Upper lobe of left lung (tissue), 6 donors: Measurements from ENCODE around the gene AKAP10. TPM values are rescaled to one million over a fixed set of nuclear protein-coding genes. Genes with fewer than 3 reads are reported as not detected.
A peak's percentile ranks its signal among the peaks of the same experiment; 100 is the strongest.

Experiments used
- ATAC-seq, 2 donors: fragments of 200-7000 bp; cut with Tn5 transposase; one replicate each; pipeline ENCODE4 v1.9.1; 2022; ENCODE audit warnings: mild to moderate bottlenecking in 2 of 2, moderate library complexity in 2 of 2; ENCODE audit not compliant: low FRiP score in 2 of 2
- DNase-seq, 2 donors: peaks; one replicate each; pipeline ENCODE4 v3.0.0-alpha.2; 2019 to 2020
- H3K27ac ChIP-seq, 4 donors: fragments of 200-600 bp; sonication (generic); one replicate each; pipeline ENCODE4 v1.5.1; 2016 to 2019
- H3K27me3 ChIP-seq, 4 donors: fragments of 200-600 bp; sonication (generic); one replicate each; pipeline ENCODE4 v1.5.1; 2017 to 2019
- H3K36me3 ChIP-seq, 4 donors: fragments of 200-600 bp; sonication (generic); one replicate each; pipeline ENCODE4 v1.5.1; 2016 to 2019
- H3K4me1 ChIP-seq, 4 donors: fragments of 200-600 bp; sonication (generic); one replicate each; pipeline ENCODE4 v1.5.1; 2018 to 2019
- H3K4me3 ChIP-seq, 4 donors: fragments of 200-600 bp; sonication (generic); one replicate each; pipeline ENCODE4 v1.5.1; 2017 to 2019; ENCODE audit warnings: mild to moderate bottlenecking in 2 of 4, moderate library complexity in 1 of 4
- H3K9me3 ChIP-seq, 4 donors: fragments of 200-600 bp; sonication (generic); one replicate each; pipeline ENCODE4 v1.5.1; 2018 to 2019
- EP300 ChIP-seq, 4 donors: sonication (generic); formaldehyde crosslinking; IDR thresholded peaks; one replicate each; pipeline ENCODE4 v1.5.1; 2017; ENCODE audit warnings: antibody characterized with exemption in 4 of 4, control low read depth in 2 of 4
- POLR2A ChIP-seq, 4 donors: fragments of 450-650 bp; IDR thresholded peaks; one replicate each; pipeline ENCODE4 v1.5.1; 2016 to 2017; ENCODE audit warnings: antibody characterized with exemption in 4 of 4, mild to moderate bottlenecking in 2 of 4
- POLR2AphosphoS5 ChIP-seq, 2 donors: sonication (generic); formaldehyde crosslinking; IDR thresholded peaks; one replicate each; pipeline ENCODE4 v1.5.1; 2017; ENCODE audit warnings: antibody characterized with exemption in 2 of 2
- WGBS, 2 donors: methylation state at CpG; one replicate each; pipeline ENCODE4 v1.1.5; 2017 to 2018; 5-methylcytosine and 5-hydroxymethylcytosine counted together
- total RNA-seq, 6 donors: library from RNA; depleted of rRNA in 4 of 6; stranded (reverse); fragments of >200 nt in 4 of 6; gene quantifications; one replicate each; pipeline versions ENCODE4 v1.1.0 to v1.2.1, GENCODE V29; 2016 to 2021
- TF ChIP-seq, protein P1 (sequence below), 6 experiments: fragments of 450-650 bp in 4 of 6; fragments of 200-600 bp in 2 of 6; sonication (generic) in 2 of 6; IDR thresholded peaks; one replicate each; pipeline ENCODE4 v1.5.1; 2016 to 2019; ENCODE audit warnings: antibody characterized with exemption in 6 of 6
- donor health status: DM: no; HTN: no; CAD: no; lungs with moderate emphysema.
- donor health status: DM: no; HTN: yes; CAD: no; lungs with severe emphysema.

Gene AKAP10
- total RNA-seq, 6 donors from 2014 or later: 13.4 to 40.3 (median 30.6) TPM

DNA sequence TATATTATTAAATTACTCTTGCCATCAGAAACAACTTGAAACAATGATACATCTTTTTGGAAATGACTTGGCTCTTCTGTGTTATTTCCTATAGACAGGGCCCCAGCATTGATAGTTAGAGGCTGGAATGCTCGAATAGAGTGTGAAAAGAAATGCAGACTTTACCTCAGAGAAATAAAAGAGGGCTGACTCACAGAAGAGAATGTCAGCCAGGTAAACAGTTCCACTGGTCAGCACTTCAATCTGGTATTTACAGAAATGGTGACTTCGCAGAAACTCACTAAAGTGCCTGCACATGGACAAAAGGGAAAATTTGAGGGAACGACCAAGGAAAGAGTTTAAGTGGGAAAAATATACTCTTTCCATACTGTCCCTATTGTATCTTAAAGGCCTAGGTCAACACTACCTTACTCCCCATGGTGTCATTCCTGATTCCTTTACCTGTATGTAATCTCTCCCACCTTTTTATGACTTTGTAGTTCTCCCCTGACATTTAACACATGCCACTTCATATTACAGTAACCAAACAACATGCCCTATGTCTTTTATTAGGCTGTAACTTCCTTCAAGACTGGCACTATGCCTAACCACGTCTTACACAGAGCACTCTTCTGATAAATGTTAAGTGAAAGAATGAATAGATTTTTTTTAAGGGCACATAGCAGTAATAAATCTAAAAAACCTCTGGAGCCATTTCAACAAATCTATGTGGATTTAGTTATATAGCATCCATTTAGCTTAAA, 36.7 kb downstream of the AKAP10 start:
- ATAC-seq (peak in 1 of 2 donors; percentile 30), DNase-seq (no peak)
- WGBS, 2 donors: 46 to 52% methylated on average over 4 of the region's 4 CpGs
- H3K9me3 ChIP-seq: no peaks in the 10 kb centered on the region
- H3K27me3 ChIP-seq: no peaks in the 10 kb centered on the region
- TF ChIP-seq, protein P1, sequence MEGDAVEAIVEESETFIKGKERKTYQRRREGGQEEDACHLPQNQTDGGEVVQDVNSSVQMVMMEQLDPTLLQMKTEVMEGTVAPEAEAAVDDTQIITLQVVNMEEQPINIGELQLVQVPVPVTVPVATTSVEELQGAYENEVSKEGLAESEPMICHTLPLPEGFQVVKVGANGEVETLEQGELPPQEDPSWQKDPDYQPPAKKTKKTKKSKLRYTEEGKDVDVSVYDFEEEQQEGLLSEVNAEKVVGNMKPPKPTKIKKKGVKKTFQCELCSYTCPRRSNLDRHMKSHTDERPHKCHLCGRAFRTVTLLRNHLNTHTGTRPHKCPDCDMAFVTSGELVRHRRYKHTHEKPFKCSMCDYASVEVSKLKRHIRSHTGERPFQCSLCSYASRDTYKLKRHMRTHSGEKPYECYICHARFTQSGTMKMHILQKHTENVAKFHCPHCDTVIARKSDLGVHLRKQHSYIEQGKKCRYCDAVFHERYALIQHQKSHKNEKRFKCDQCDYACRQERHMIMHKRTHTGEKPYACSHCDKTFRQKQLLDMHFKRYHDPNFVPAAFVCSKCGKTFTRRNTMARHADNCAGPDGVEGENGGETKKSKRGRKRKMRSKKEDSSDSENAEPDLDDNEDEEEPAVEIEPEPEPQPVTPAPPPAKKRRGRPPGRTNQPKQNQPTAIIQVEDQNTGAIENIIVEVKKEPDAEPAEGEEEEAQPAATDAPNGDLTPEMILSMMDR (IDR thresholded peaks at IDR 0.05): no peak
- TF ChIP-seq POLR2AphosphoS5 (IDR thresholded peaks at IDR 0.05) (no peak), EP300 (IDR thresholded peaks at IDR 0.05) (no peak), POLR2A (IDR thresholded peaks at IDR 0.05) (no peak)
- H3K4me3 ChIP-seq: no peak overlapping the region
- H3K27ac ChIP-seq: peak overlapping the region in 3 of 4 donors; percentile 47 to 61 (median 49)
- H3K4me1 ChIP-seq: peaks cover 30 to 62% (median 41%) of the 10 kb centered on the region in 4 donors
- H3K36me3 ChIP-seq: peaks cover 5 to 42% (median 8%) of the 10 kb centered on the region in 4 donors

DNA sequence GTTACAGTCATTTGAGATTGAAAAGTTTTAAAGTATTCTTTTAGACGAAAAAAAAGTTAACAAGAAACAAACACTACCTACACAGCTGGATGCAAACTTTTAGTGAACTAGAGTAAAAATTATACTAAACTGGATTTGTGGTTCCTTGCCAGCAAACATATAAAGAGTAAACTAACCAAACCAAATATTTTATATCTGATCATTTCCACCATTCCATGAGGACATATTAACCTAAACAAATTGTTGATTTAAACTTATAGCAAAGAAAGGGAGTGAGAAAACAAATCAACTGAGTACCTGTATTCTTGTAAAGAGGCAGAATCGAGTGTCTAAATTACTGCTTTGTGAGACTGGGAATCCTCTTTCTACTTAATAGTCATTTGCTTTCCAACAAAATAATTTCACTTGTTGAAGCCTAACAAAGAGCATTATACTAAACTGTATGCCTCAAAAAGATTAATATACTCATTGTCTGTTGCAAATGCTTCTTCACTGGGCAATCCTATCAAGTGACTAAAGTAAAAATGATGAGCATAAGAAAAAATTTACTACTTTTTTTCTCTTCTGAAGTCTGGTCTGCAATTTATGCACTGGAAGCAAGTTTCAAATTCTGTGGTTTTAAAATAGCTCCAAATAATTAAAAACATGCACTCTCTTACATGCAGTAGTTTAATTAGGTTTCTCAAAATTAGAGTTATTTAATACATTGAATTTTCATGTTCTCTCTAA, 37.5 kb downstream of the AKAP10 start:
- 81 to 91% methylated on average over 2 of the region's 2 CpGs for whole genome bisulfite sequencing, 2 donors
- H3K9me3 ChIP-seq: no peaks in the 10 kb centered on the region
- peak overlapping the region in 2 of 4 donors; percentile 54 to 61 for H3K27ac ChIP-seq
- no peaks in the 10 kb centered on the region for H3K27me3 ChIP-seq
- peaks cover 30 to 57% (median 41%) of the 10 kb centered on the region in 4 donors for H3K4me1 ChIP-seq
- peaks cover 6 to 43% (median 13%) of the 10 kb centered on the region in 4 donors for H3K36me3 ChIP-seq
- TF ChIP-seq POLR2A (IDR thresholded peaks at IDR 0.05) (no peak), EP300 (IDR thresholded peaks at IDR 0.05) (no peak), POLR2AphosphoS5 (IDR thresholded peaks at IDR 0.05) (no peak)
- TF ChIP-seq, protein P1 (IDR thresholded peaks at IDR 0.05): no peak
- DNase-seq (no peak), ATAC-seq (no peak)
- H3K4me3 ChIP-seq: no peak overlapping the region

DNA sequence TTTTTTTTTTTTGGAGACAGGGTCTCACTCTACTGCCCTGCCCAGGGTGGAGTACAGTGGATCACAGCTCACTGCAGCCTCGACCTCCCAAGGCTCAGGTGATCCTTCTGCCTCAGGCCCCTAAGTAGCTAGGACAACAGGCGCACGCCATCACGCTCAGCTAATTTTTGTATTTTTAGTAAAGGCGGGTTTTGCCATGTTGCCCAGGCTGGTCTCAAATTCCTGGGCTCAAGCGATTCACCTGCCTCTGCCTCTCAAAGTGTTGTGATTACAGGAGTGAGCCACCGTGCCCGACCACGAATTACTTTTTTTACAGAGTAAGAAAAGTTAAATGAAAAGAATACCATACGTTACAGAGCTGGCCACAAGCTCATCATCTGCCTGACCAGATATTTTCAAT, 38.9 kb downstream of the AKAP10 start:
- no peak for TF ChIP-seq POLR2A (IDR thresholded peaks at IDR 0.05)
- ATAC-seq (no peak), DNase-seq (no peak)
- Histone ChIP-seq H3K36me3 (peaks cover 9 to 57% (median 21%) of the 10 kb centered on the region in 4 donors), H3K4me1 (peaks cover 30 to 50% (median 41%) of the 10 kb centered on the region in 4 donors), H3K4me3 (no peak overlapping the region), H3K27me3 (no peaks in the 10 kb centered on the region), H3K9me3 (no peaks in the 10 kb centered on the region), H3K27ac (peak overlapping the region in 3 of 4 donors; percentile 8 to 62 (median 54))
- WGBS, 2 donors: 90 to 97% methylated on average over 10 of the region's 10 CpGs

DNA sequence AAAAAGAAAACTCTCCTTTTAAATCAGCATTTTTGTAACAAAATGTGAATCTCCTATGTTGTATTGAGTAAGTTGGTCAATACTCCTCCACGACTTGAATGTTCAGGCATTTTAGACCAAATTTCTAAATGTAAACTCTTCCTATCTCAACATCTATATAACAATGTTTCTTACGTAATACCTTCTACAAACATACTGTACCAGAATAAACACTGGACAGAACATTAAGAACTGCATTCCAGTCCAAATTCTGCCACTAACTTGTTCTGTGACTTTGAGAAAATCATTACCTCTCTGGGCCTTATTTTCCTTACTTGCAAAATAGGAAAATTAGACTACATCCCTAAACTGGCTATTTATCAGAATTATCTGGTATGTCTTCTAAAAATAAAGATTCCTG, 40.1 kb downstream of the AKAP10 start:
- Histone ChIP-seq H3K9me3 (no peaks in the 10 kb centered on the region), H3K4me1 (peaks cover 30 to 50% (median 41%) of the 10 kb centered on the region in 4 donors), H3K36me3 (peaks cover 9 to 67% (median 24%) of the 10 kb centered on the region in 4 donors), H3K4me3 (no peak overlapping the region), H3K27me3 (no peaks in the 10 kb centered on the region), H3K27ac (peak overlapping the region in 3 of 4 donors; percentile 33 to 62 (median 54))
- no peak for ATAC-seq
- DNase-seq: no peak
- 44 to 58% methylated on average over 2 of the region's 2 CpGs for WGBS, 2 donors
- no peak for TF ChIP-seq POLR2AphosphoS5 (IDR thresholded peaks at IDR 0.05)
- peak in 1 of 4 donors; percentile 22 for TF ChIP-seq EP300 (IDR thresholded peaks at IDR 0.05)

DNA sequence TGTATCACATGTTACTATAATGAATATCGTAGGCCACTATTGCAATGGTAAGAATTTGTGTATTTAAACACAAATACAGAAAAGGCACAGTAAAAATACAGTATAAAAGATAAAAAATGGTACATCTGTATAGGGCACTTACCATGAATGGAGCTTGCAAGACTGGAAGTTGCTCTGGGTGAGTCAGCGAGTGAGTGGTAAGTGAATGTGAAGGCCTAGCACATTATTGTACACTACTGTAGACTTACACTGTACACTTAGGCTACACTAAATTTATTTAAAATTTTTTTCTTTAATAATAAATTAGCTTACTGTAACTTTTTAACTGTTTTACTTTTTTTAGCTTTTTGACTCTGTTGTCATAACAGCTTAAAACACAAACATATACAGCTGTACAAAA, 42.5 kb downstream of the AKAP10 start:
- no peak for TF ChIP-seq POLR2A (IDR thresholded peaks at IDR 0.05)
- TF ChIP-seq EP300 (IDR thresholded peaks at IDR 0.05): no peak
- TF ChIP-seq, protein P1 (IDR thresholded peaks at IDR 0.05): no peak
- TF ChIP-seq POLR2AphosphoS5 (IDR thresholded peaks at IDR 0.05): no peak
- Histone ChIP-seq H3K27ac (no peak overlapping the region), H3K4me3 (no peak overlapping the region), H3K27me3 (no peaks in the 10 kb centered on the region), H3K4me1 (peaks cover 13 to 27% (median 22%) of the 10 kb centered on the region in 4 donors), H3K9me3 (no peaks in the 10 kb centered on the region), H3K36me3 (peaks cover 25 to 83% (median 39%) of the 10 kb centered on the region in 4 donors)
- DNase-seq: no peak
- ATAC-seq: no peak
- 92 to 98% methylated on average over 2 of the region's 2 CpGs for WGBS, 2 donors
